Colonic mucosa (tissue), 4 donors: ENCODE data around the gene RAET1G. TPM values are rescaled to one million over a fixed set of nuclear protein-coding genes. Genes with fewer than 3 reads are reported as not detected.
"Not testable (repeated sequence)": the region's sequence is repeated elsewhere in the genome, so short reads cannot be mapped to it uniquely, and the experiment has no call there.

Source experiments
- DNase-seq: peaks from one replicate; pipeline ENCODE4 v3.0.0-alpha.2; 2020
- H3K27ac ChIP-seq: fragments of 200-600 bp; one replicate; pipeline ENCODE4 v1.8.0; 2021
- H3K27me3 ChIP-seq: fragments of 200-600 bp; one replicate; pipeline ENCODE4 v1.8.0; 2021
- H3K36me3 ChIP-seq: fragments of 200-600 bp; one replicate; pipeline ENCODE4 v1.8.0; 2021
- H3K4me1 ChIP-seq: fragments of 200-600 bp; one replicate; pipeline ENCODE4 v1.8.0; 2021; ENCODE audit warnings: mild to moderate bottlenecking
- H3K4me3 ChIP-seq: fragments of 200-600 bp; one replicate; pipeline ENCODE4 v1.8.0; 2021
- H3K9ac ChIP-seq, 2 donors: one replicate each; pipeline ENCODE4 v1.7.0; 2013; ENCODE audit warnings: control low read depth in 2 of 2, low read depth in 2 of 2, low read length in 2 of 2
- H3K9me3 ChIP-seq: fragments of 200-600 bp; one replicate; pipeline ENCODE4 v1.8.0; 2021
- CTCF ChIP-seq: fragments of 200-600 bp; IDR thresholded peaks from one replicate; pipeline ENCODE4 v1.8.0; 2022; ENCODE audit warnings: antibody characterized with exemption, mild to moderate bottlenecking
- intact Hi-C: fragments of 100-400 bp; cut with DNase I; formaldehyde crosslinking; loops from one replicate; pipeline ENCODE4 v1.14.1; 2022
- total RNA-seq, 2 donors: library from RNA; stranded (reverse); fragmentation: NEBNext Ultra II Directional in 1 of 2; extraction: Animal tissue kit (Norgen Biotek cat#: 25700) in 1 of 2; gene quantifications; one replicate each; pipeline ENCODE4 v1.2.1, GENCODE V29; 2021
- donor health status: healthy.
- donor health status: DM: no; HTN: no; CAD: no.
- donor health status: DM: no; HTN: no; CAD: no.

RAET1G gene
- total RNA-seq, 2 donors from 2014 or later: 0.27 TPM; not detected in 1

- H3K27me3 ChIP-seq: peaks cover 47% of the 10 kb centered on the region
- H3K4me3 ChIP-seq: no peak overlapping the region
- no peaks in the 10 kb centered on the region for H3K9me3 ChIP-seq
- TF ChIP-seq CTCF: no peak
- DNase-seq: no peak
- H3K4me1 ChIP-seq: no peaks in the 10 kb centered on the region
- intact Hi-C loops: no loop called here
- H3K27ac ChIP-seq: no peak overlapping the region
- no peak overlapping the region for H3K9ac ChIP-seq
- no peaks in the 10 kb centered on the region for H3K36me3 ChIP-seq
Measured at GRCh38 chr6:149962461-149963211, 39.7 kb upstream of the RAET1G start.

- Histone ChIP-seq H3K9ac (no peak overlapping the region), H3K9me3 (no peaks in the 10 kb centered on the region), H3K4me3 (no peak overlapping the region), H3K27me3 (peaks cover 49% of the 10 kb centered on the region), H3K4me1 (no peaks in the 10 kb centered on the region), H3K27ac (no peak overlapping the region), H3K36me3 (no peaks in the 10 kb centered on the region)
- DNase-seq: no peak
- intact Hi-C loops: no loop called here
- no peak for TF ChIP-seq CTCF
Measured at GRCh38 chr6:149961728-149962425, 39.0 kb upstream of the RAET1G start.

- intact Hi-C loops: no loop called here
- Histone ChIP-seq H3K27ac (no peak overlapping the region), H3K9ac (no peak overlapping the region), H3K4me3 (no peak overlapping the region), H3K36me3 (no peaks in the 10 kb centered on the region), H3K27me3 (peaks cover 55% of the 10 kb centered on the region), H3K4me1 (no peaks in the 10 kb centered on the region), H3K9me3 (no peaks in the 10 kb centered on the region)
- DNase-seq: no peak
- TF ChIP-seq CTCF: no peak
Measured at GRCh38 chr6:149960488-149960887, 37.6 kb upstream of the RAET1G start.

- H3K36me3 ChIP-seq, H3K9me3 ChIP-seq, DNase-seq, H3K9ac ChIP-seq, H3K4me3 ChIP-seq, intact Hi-C loops, H3K27ac ChIP-seq, H3K4me1 ChIP-seq: not testable (repeated sequence)
- H3K27me3 ChIP-seq: peaks cover 53% of the 10 kb centered on the region
Measured at GRCh38 chr6:149959806-149960205, 36.9 kb upstream of the RAET1G start.

- H3K9me3 ChIP-seq, H3K9ac ChIP-seq, intact Hi-C loops, H3K4me3 ChIP-seq, H3K4me1 ChIP-seq, H3K27ac ChIP-seq, DNase-seq, H3K36me3 ChIP-seq: not testable (repeated sequence)
- H3K27me3 ChIP-seq: peaks cover 50% of the 10 kb centered on the region
Measured at GRCh38 chr6:149958124-149958523, 35.2 kb upstream of the RAET1G start.

GRCh38 chr6:149955654-149956317 is 32.9 kb upstream of the RAET1G start:
- H3K4me3 ChIP-seq, DNase-seq, H3K27ac ChIP-seq, H3K9me3 ChIP-seq, H3K9ac ChIP-seq, H3K36me3 ChIP-seq, intact Hi-C loops, H3K4me1 ChIP-seq: not testable (repeated sequence)
- H3K27me3 ChIP-seq: peaks cover 58% of the 10 kb centered on the region

- H3K4me3 ChIP-seq, H3K4me1 ChIP-seq, H3K9ac ChIP-seq, DNase-seq, H3K27ac ChIP-seq, H3K36me3 ChIP-seq, intact Hi-C loops, H3K9me3 ChIP-seq: not testable (repeated sequence)
- peaks cover 58% of the 10 kb centered on the region for H3K27me3 ChIP-seq
Measured at GRCh38 chr6:149954984-149955653, 32.2 kb upstream of the RAET1G start.

- H3K4me3 ChIP-seq, H3K4me1 ChIP-seq, H3K9ac ChIP-seq, H3K27ac ChIP-seq, H3K9me3 ChIP-seq, H3K36me3 ChIP-seq, DNase-seq, intact Hi-C loops: not testable (repeated sequence)
- H3K27me3 ChIP-seq: peaks cover 58% of the 10 kb centered on the region
Measured at GRCh38 chr6:149954328-149954983, 31.5 kb upstream of the RAET1G start.

- peaks cover 58% of the 10 kb centered on the region for H3K27me3 ChIP-seq
- H3K36me3 ChIP-seq, DNase-seq, H3K4me3 ChIP-seq, intact Hi-C loops, H3K9ac ChIP-seq, H3K4me1 ChIP-seq, H3K9me3 ChIP-seq, H3K27ac ChIP-seq: not testable (repeated sequence)
Measured at GRCh38 chr6:149953934-149954327, 31.0 kb upstream of the RAET1G start.
